SK-N-SH (cell line): ENCODE results near the gene MCC. TPM values are rescaled to one million over a fixed set of nuclear protein-coding genes. Genes with fewer than 3 reads are reported as not detected.
"Not testable (repeated sequence)": the region's sequence is repeated elsewhere in the genome, so short reads cannot be mapped to it uniquely, and the experiment has no call there.

Source experiments
- CTCF ChIA-PET: fragments of 300-600, 350-600 bp; formaldehyde crosslinking; extraction: SDS; loops from one replicate; lab custom pipeline; 2021; lab: Yijun Ruan, JAX
- POLR2A ChIA-PET: fragments of 350-600 bp; sonication (Branson Sonifier 250); formaldehyde crosslinking; extraction: SDS; loops from one replicate; lab custom pipeline; 2020; ENCODE audit warnings: antibody characterized with exemption, inconsistent platforms; lab: Yijun Ruan, JAX
- DNase-seq: peaks from one replicate; pipeline ENCODE4 v3.0.0; 2012
- H2AFZ ChIP-seq: fragments of 200-600 bp; sonication (generic); 2 replicates; pipeline ENCODE4 v1.8.1; 2016; ENCODE audit warnings: antibody characterized with exemption, mild to moderate bottlenecking, low read depth
- H3F3A ChIP-seq: fragments of 200-600 bp; sonication (generic); replicated peaks from 2 replicates; pipeline ENCODE3; 2016; ENCODE audit warnings: antibody characterized with exemption, mild to moderate bottlenecking; ENCODE audit not compliant: insufficient read depth
- H3K27ac ChIP-seq, 2 experiments: fragments of 200-500 bp in 1 of 2; fragments of 200-600 bp in 1 of 2; sonication (Bioruptor generic) in 1 of 2; sonication (generic), shearing (Covaris generic) in 1 of 2; 2 replicates each; pipeline versions ENCODE4 v1.5.1 to v1.6.1; 2014 to 2016; ENCODE audit warnings: low read depth in 2 of 2, inconsistent platforms in 1 of 2, low read length in 1 of 2, mild to moderate bottlenecking in 1 of 2, mixed read lengths in 1 of 2
- H3K27me3 ChIP-seq: fragments of 200-600 bp; sonication (generic), shearing (Covaris generic); 2 replicates; pipeline ENCODE4 v1.6.1; 2016; ENCODE audit warnings: mixed run types; ENCODE audit not compliant: insufficient read depth
- H3K36me3 ChIP-seq, 2 experiments: fragments of 200-500 bp in 1 of 2; fragments of 200-600 bp in 1 of 2; sonication (Bioruptor generic) in 1 of 2; sonication (generic) in 1 of 2; replicated peaks in 1 of 2; 2 replicates each; pipeline versions ENCODE3 to v1.5.1; 2014 to 2016; ENCODE audit warnings: low read length in 1 of 2, mild to moderate bottlenecking in 1 of 2; ENCODE audit not compliant: insufficient read depth in 2 of 2, control insufficient read depth in 1 of 2
- H3K4me1 ChIP-seq, 2 experiments: fragments of 200-500 bp in 1 of 2; fragments of 200-600 bp in 1 of 2; sonication (Bioruptor generic) in 1 of 2; sonication (generic), shearing (Covaris generic) in 1 of 2; 2 replicates each; pipeline versions ENCODE4 v1.5.1 to v1.6.1; 2014 to 2016; ENCODE audit warnings: low read depth in 1 of 2, low read length in 1 of 2, mixed run types in 1 of 2; ENCODE audit not compliant: insufficient read depth in 2 of 2, control insufficient read depth in 1 of 2
- H3K4me2 ChIP-seq: fragments of 200-600 bp; sonication (generic), shearing (Covaris generic); 2 replicates; pipeline ENCODE4 v1.6.1; 2017; ENCODE audit warnings: mixed run types
- H3K4me3 ChIP-seq, 2 experiments: fragments of 200-500 bp in 1 of 2; fragments of 200-600 bp in 1 of 2; sonication (Bioruptor generic) in 1 of 2; sonication (generic), shearing (Covaris generic) in 1 of 2; 2 replicates each; pipeline versions ENCODE4 v1.5.1 to v1.8.1; 2014 to 2016; ENCODE audit warnings: low read depth in 2 of 2, inconsistent platforms in 1 of 2, low read length in 1 of 2, mild to moderate bottlenecking in 1 of 2, mixed read lengths in 1 of 2, moderate library complexity in 1 of 2
- H3K79me2 ChIP-seq: fragments of 200-600 bp; sonication (generic); 2 replicates; pipeline ENCODE4 v1.8.1; 2017; ENCODE audit warnings: mild to moderate bottlenecking; ENCODE audit not compliant: insufficient read depth
- H3K9ac ChIP-seq: fragments of 200-600 bp; sonication (generic); 2 replicates; pipeline ENCODE4 v1.6.1; 2017; ENCODE audit warnings: mixed run types
- H3K9me2 ChIP-seq: fragments of 200-600 bp; sonication (generic); 2 replicates; pipeline ENCODE4 v1.6.1; 2017; ENCODE audit warnings: mixed run types
- H3K9me3 ChIP-seq: fragments of 200-600 bp; sonication (generic); 2 replicates; pipeline ENCODE4 v1.6.1; 2017; ENCODE audit warnings: mixed run types, mild to moderate bottlenecking, moderate library complexity
- H4K20me1 ChIP-seq: fragments of 200-600 bp; sonication (generic); 2 replicates; pipeline ENCODE4 v1.6.1; 2017; ENCODE audit warnings: mild to moderate bottlenecking, mixed run types; ENCODE audit not compliant: insufficient read depth
- ELF1 ChIP-seq: IDR thresholded peaks from 2 replicates; pipeline ENCODE4 v1.4.0; 2012
- EP300 ChIP-seq, 2 experiments: IDR thresholded peaks; 2 replicates each; pipeline versions ENCODE4 v1.4.0 to v1.6.1; 2012; ENCODE audit warnings: borderline replicate concordance in 1 of 2, low read depth in 1 of 2, low read length in 1 of 2
- EZH2phosphoT487 ChIP-seq: fragments of 200-600 bp; sonication (generic); IDR thresholded peaks from 2 replicates; pipeline ENCODE4 v1.6.1; 2017; ENCODE audit warnings: low read depth, mixed run types, mild to moderate bottlenecking, antibody characterized with exemption, moderate library complexity, borderline replicate concordance
- FOSL2 ChIP-seq: IDR thresholded peaks from 2 replicates; pipeline ENCODE4 v1.4.0; 2012; ENCODE audit warnings: low read depth, mild to moderate bottlenecking, moderate library complexity, borderline replicate concordance
- FOXJ3 ChIP-seq: sonication (generic); formaldehyde crosslinking; IDR thresholded peaks from 2 replicates; pipeline ENCODE4 v1.5.1; 2020; ENCODE audit warnings: mild to moderate bottlenecking, missing genetic modification reagents
- FOXM1 ChIP-seq: IDR thresholded peaks from 2 replicates; pipeline ENCODE4 v1.4.0; 2012; ENCODE audit warnings: low read depth, mild to moderate bottlenecking
- GABPA ChIP-seq: IDR thresholded peaks from 2 replicates; pipeline ENCODE4 v1.4.0; 2012; ENCODE audit warnings: low read depth, mild to moderate bottlenecking
- RFX5 ChIP-seq: IDR thresholded peaks from 2 replicates; pipeline ENCODE4 v1.6.1; 2012; ENCODE audit warnings: mild to moderate bottlenecking, improper control_type of control experiment, low read length
- SMC3 ChIP-seq: IDR thresholded peaks from 2 replicates; pipeline ENCODE4 v1.6.1; 2012; ENCODE audit warnings: low read depth, low read length, improper control_type of control experiment
- TAF1 ChIP-seq: IDR thresholded peaks from 2 replicates; pipeline ENCODE4 v1.6.1; 2012; ENCODE audit warnings: low read depth, mild to moderate bottlenecking, low read length, moderate library complexity, borderline replicate concordance
- TEAD4 ChIP-seq: IDR thresholded peaks from 2 replicates; pipeline ENCODE4 v1.4.0; 2012; ENCODE audit warnings: mild to moderate bottlenecking, borderline replicate concordance; ENCODE audit not compliant: insufficient read depth
- WGBS: methylation state at CpG from one replicate; pipeline ENCODE4 v1.1.6; 2017; ENCODE audit warnings: low lambda C conversion rate; 5-methylcytosine and 5-hydroxymethylcytosine counted together
- polyA plus RNA-seq, 3 experiments: library from polyadenylated mRNA; depleted of rRNA; stranded (reverse); fragments of >200 nt; gene quantifications; 2 replicates each; pipeline ENCODE4 v1.2.3, GENCODE V29; 2012

Gene MCC
- polyA plus RNA-seq, 1 of the 3 experiments (the other 2 are of a cell fraction): 3.6 TPM

GRCh38 chr5:113405530-113405929 lies 82.7 kb downstream of the MCC start:
- Histone ChIP-seq H4K20me1 (no peaks in the 10 kb centered on the region), H3K79me2 (no peaks in the 10 kb centered on the region), H3K9me3 (no peaks in the 10 kb centered on the region), H3K27me3 (no peaks in the 10 kb centered on the region; the same call in 1 of the 2 replicates), H3K9ac (no peak overlapping the region), H2AFZ (no peak overlapping the region), H3K4me1 (no peaks in the 10 kb centered on the region), H3K27ac (no peak overlapping the region), H3K4me3 (no peak overlapping the region), H3F3A (no peaks in the 10 kb centered on the region), H3K4me2 (no peak overlapping the region), H3K9me2 (no peaks in the 10 kb centered on the region), H3K36me3 (no peaks in the 10 kb centered on the region)
- DNase-seq: no peak
- POLR2A ChIA-PET: no interaction called here
- TF ChIP-seq TAF1 (no peak), EZH2phosphoT487 (no peak), EP300 (IDR thresholded peaks at IDR 0.05; ENCODE audit: borderline replicate concordance in 1 of 2, low read depth in 1 of 2, low read length in 1 of 2) (no peak), FOSL2 (no peak), RFX5 (no peak), ELF1 (no peak), FOXJ3 (CRISPR knock-in tag) (no peak), SMC3 (no peak)
- 38% methylated on average over 6 of the region's 6 CpGs for WGBS
- CTCF ChIA-PET: no interaction called here

DNA sequence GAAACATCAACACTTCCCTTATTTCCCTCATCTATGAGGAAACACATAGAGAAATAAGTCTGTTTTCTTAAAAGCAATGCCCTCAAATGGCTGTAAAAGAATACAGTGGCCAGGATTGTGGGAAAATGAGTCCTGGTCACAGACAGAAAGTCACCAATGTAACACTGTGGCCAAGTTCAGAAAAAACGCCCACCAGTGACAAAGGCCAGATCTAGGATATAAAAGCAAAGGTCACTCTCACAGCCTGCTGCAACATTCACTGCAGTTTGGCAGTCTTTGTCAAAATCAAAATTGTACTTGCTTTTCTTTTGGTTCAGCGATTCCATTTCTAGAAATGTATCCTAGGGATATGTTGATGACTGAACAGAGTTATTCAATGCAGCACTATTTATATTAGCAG lies 84.0 kb downstream of the MCC start:
- ChIA-PET POLR2A (no interaction called here), CTCF (no interaction called here)
- WGBS: 38% methylated on average over 2 of the region's 2 CpGs

DNA sequence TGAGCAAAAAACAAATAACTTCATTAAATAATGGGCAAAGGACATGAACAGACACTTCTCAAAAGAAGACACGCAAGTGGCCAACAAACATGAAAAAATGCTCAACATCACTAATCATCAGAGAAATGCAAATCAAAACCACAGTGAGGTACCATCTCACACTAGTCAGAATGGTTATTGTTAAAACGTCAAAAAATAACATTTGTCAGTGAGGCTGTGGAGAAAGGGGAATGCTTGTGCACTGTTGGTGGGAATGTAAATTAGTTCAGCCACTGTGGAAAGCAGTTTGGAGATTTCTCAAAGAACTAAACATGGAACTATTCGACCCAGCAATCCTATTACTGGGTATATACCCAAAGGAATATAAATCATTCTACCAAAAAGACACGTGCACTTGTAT lies 90.3 kb downstream of the MCC start:
- DNase-seq, H3K4me2 ChIP-seq: not testable (repeated sequence)

More for the DNA sequence above, 84.0 kb downstream of the MCC start:
- H3K27ac ChIP-seq: no peak overlapping the region
- no peak overlapping the region for H2AFZ ChIP-seq
- no peaks in the 10 kb centered on the region for H3F3A ChIP-seq
- H3K9me3 ChIP-seq: no peaks in the 10 kb centered on the region
- H3K27me3 ChIP-seq: no peaks in the 10 kb centered on the region; the same call in 1 of the 2 replicates
- no peaks in the 10 kb centered on the region for H3K4me1 ChIP-seq
- H3K9ac ChIP-seq: no peak overlapping the region
- H3K79me2 ChIP-seq: no peaks in the 10 kb centered on the region
- DNase-seq: no peak
- no peaks in the 10 kb centered on the region for H4K20me1 ChIP-seq
- H3K36me3 ChIP-seq: no peaks in the 10 kb centered on the region
- no peaks in the 10 kb centered on the region for H3K9me2 ChIP-seq
- H3K4me3 ChIP-seq: no peak overlapping the region
- TF ChIP-seq FOXM1 (no peak), GABPA (no peak), TEAD4 (no peak), TAF1 (no peak)
- H3K4me2 ChIP-seq: no peak overlapping the region

More for the DNA sequence above, 90.3 kb downstream of the MCC start:
- H4K20me1 ChIP-seq, H3F3A ChIP-seq, H3K27me3 ChIP-seq, H3K27ac ChIP-seq, H3K79me2 ChIP-seq, H3K36me3 ChIP-seq, H3K4me1 ChIP-seq, H3K9me3 ChIP-seq, H3K9me2 ChIP-seq, H2AFZ ChIP-seq, POLR2A ChIA-PET, H3K4me3 ChIP-seq, H3K9ac ChIP-seq: not testable (repeated sequence)
- CTCF ChIA-PET: interaction anchor here (1.6 kb wide), 1 partner anchor 18 kb away, joined by 6 read pairs; no protein-coding TSS in a partner anchor
- 46% methylated on average over 4 of the region's 4 CpGs for WGBS
